Spleen (tissue), 7 donors: Measurements from ENCODE around the gene PRAMEF12.

Source experiments
- POLR2A ChIP-seq, 3 donors: fragments of 450-650 bp; IDR thresholded peaks; one replicate each; pipeline ENCODE4 v1.5.1; 2017; ENCODE audit warnings: antibody characterized with exemption in 3 of 3, mild to moderate bottlenecking in 1 of 3
- POLR2AphosphoS5 ChIP-seq, 3 donors: sonication (generic); formaldehyde crosslinking; IDR thresholded peaks; one replicate each; pipeline ENCODE4 v1.5.1; 2017; ENCODE audit warnings: antibody characterized with exemption in 3 of 3
- TF ChIP-seq, protein P1 (sequence below), 11 experiments: fragments of 200-600 bp in 7 of 11; fragments of 450-650 bp in 4 of 11; sonication (generic) in 4 of 11; IDR thresholded peaks in 8 of 11; conservative IDR thresholded peaks in 3 of 11; 1 replicate in 7 of 11; 2 replicates in 4 of 11; pipeline versions ENCODE4 v1.4.0 to v1.8.0; 2016 to 2021; ENCODE audit warnings: antibody characterized with exemption in 11 of 11, inconsistent platforms in 4 of 11, mild to moderate bottlenecking in 1 of 11
- donor health status: DM: no; HTN: no; CAD: no; lungs with moderate emphysema.
- donor health status: DM: no; HTN: no; CAD: no.
- donor health status: DM: no; HTN: no; CAD: no.

DNA sequence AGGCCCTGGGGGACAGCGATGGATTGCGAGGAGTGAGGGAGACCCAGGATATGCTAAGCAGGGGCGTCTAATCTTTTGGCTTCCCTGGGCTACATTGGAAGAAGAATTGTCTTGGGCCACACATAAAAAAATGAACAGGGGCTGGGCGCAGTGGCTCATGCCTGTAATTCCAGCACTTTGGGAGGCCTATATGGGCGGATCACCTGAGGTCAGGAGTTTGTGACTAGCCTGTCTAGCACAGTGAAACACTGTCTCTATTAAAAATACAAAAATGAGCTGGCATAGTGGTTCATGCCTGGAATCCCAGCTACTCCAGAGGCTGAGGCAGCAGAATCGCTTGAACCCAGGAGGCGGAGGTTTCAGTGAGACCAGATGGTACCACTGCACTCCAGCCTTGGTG is 10.8 kb upstream of the PRAMEF12 start:
- TF ChIP-seq, protein P1, sequence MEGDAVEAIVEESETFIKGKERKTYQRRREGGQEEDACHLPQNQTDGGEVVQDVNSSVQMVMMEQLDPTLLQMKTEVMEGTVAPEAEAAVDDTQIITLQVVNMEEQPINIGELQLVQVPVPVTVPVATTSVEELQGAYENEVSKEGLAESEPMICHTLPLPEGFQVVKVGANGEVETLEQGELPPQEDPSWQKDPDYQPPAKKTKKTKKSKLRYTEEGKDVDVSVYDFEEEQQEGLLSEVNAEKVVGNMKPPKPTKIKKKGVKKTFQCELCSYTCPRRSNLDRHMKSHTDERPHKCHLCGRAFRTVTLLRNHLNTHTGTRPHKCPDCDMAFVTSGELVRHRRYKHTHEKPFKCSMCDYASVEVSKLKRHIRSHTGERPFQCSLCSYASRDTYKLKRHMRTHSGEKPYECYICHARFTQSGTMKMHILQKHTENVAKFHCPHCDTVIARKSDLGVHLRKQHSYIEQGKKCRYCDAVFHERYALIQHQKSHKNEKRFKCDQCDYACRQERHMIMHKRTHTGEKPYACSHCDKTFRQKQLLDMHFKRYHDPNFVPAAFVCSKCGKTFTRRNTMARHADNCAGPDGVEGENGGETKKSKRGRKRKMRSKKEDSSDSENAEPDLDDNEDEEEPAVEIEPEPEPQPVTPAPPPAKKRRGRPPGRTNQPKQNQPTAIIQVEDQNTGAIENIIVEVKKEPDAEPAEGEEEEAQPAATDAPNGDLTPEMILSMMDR (IDR thresholded peaks at IDR 0.05 in 8 of 11, conservative IDR thresholded peaks at IDR 0.05 in 3 of 11): no peak
- TF ChIP-seq POLR2A (IDR thresholded peaks at IDR 0.05): no peak
- TF ChIP-seq POLR2AphosphoS5 (IDR thresholded peaks at IDR 0.05): no peak
